GM20431 (cell line): Measurements from ENCODE around the gene KCNQ1OT1.

Experiments used
- in situ Hi-C: fragments of 300-500 bp; cut with MseI, MboI; formaldehyde crosslinking; loops from one replicate; pipeline ENCODE4 v1.15.0; 2020; ENCODE audit warnings: low sequenced_read_pairs; ENCODE audit not compliant: unreplicated experiment

Gene KCNQ1OT1

GRCh38 chr11:2657697-2658284 is 42.0 kb downstream of the KCNQ1OT1 start:
- in situ Hi-C loops: no loop called here

GRCh38 chr11:2656859-2657258 is 42.9 kb downstream of the KCNQ1OT1 start:
- in situ Hi-C loops: no loop called here

GRCh38 chr11:2655834-2656622 is 43.8 kb downstream of the KCNQ1OT1 start:
- in situ Hi-C loops: no loop called here

GRCh38 chr11:2655016-2655719 is 44.6 kb downstream of the KCNQ1OT1 start:
- in situ Hi-C loops: no loop called here

GRCh38 chr11:2653930-2654739 is 45.7 kb downstream of the KCNQ1OT1 start:
- in situ Hi-C loops: no loop called here

GRCh38 chr11:2653198-2653551 is 46.6 kb downstream of the KCNQ1OT1 start:
- in situ Hi-C loops: no loop called here

GRCh38 chr11:2652333-2653197 is 47.2 kb downstream of the KCNQ1OT1 start:
- in situ Hi-C loops: no loop called here

GRCh38 chr11:2651826-2652271 is 47.9 kb downstream of the KCNQ1OT1 start:
- in situ Hi-C loops: no loop called here

- in situ Hi-C loops: no loop called here
Measured at GRCh38 chr11:2651054-2651617, 48.7 kb downstream of the KCNQ1OT1 start.

GRCh38 chr11:2650343-2650867 is 49.4 kb downstream of the KCNQ1OT1 start:
- in situ Hi-C loops: no loop called here

- in situ Hi-C loops: no loop called here
Measured at GRCh38 chr11:2649848-2650247, 49.9 kb downstream of the KCNQ1OT1 start.

- in situ Hi-C loops: no loop called here
Measured at GRCh38 chr11:2649400-2649799, 50.4 kb downstream of the KCNQ1OT1 start.

GRCh38 chr11:2647953-2648352 is 51.8 kb downstream of the KCNQ1OT1 start:
- in situ Hi-C loops: no loop called here

GRCh38 chr11:2647167-2647566 is 52.6 kb downstream of the KCNQ1OT1 start:
- in situ Hi-C loops: no loop called here

GRCh38 chr11:2645779-2646118 is 54.0 kb downstream of the KCNQ1OT1 start:
- in situ Hi-C loops: no loop called here

GRCh38 chr11:2644844-2645778 is 54.7 kb downstream of the KCNQ1OT1 start:
- in situ Hi-C loops: no loop called here

- in situ Hi-C loops: no loop called here
Measured at GRCh38 chr11:2643746-2644145, 56.0 kb downstream of the KCNQ1OT1 start.

GRCh38 chr11:2641623-2642022 is 58.2 kb downstream of the KCNQ1OT1 start:
- in situ Hi-C loops: no loop called here
